Heart left ventricle (tissue), 16 donors: Measurements from ENCODE around the gene TNNC1. TPM values are rescaled to one million over a fixed set of nuclear protein-coding genes. Genes with fewer than 3 reads are reported as not detected.

Source experiments
- ATAC-seq, 4 donors: fragments of 200-7000 bp; cut with Tn5 transposase; one replicate each; pipeline ENCODE4 v1.9.1; 2020 to 2022; ENCODE audit warnings: moderate library complexity in 4 of 4, mild to moderate bottlenecking in 3 of 4, moderate number of reproducible peaks in 1 of 4
- DNase-seq, 5 donors: peaks; one replicate each; pipeline ENCODE4 v3.0.0-alpha.2; 2020
- H3K27ac ChIP-seq, 12 donors: fragments of 200-600 bp; sonication (generic) in 4 of 12; one replicate each; pipeline versions ENCODE4 v1.5.0 to v1.8.0; 2016 to 2022; ENCODE audit warnings: mild to moderate bottlenecking in 2 of 12
- H3K27me3 ChIP-seq, 9 donors: fragments of 200-600 bp; sonication (generic) in 2 of 9; one replicate each; pipeline versions ENCODE4 v1.5.1 to v1.8.0; 2016 to 2022; ENCODE audit warnings: mild to moderate bottlenecking in 3 of 9
- H3K36me3 ChIP-seq, 9 donors: fragments of 200-600 bp; sonication (generic) in 2 of 9; one replicate each; pipeline versions ENCODE4 v1.5.0 to v1.8.0; 2018 to 2022; ENCODE audit warnings: mild to moderate bottlenecking in 2 of 9
- H3K4me1 ChIP-seq, 12 donors: fragments of 200-600 bp; sonication (generic) in 4 of 12; one replicate each; pipeline versions ENCODE4 v1.5.0 to v1.8.0; 2016 to 2022; ENCODE audit warnings: mild to moderate bottlenecking in 3 of 12
- H3K4me3 ChIP-seq, 12 donors: fragments of 200-600 bp; sonication (generic) in 4 of 12; one replicate each; pipeline versions ENCODE4 v1.5.0 to v1.8.0; 2017 to 2022; ENCODE audit warnings: mild to moderate bottlenecking in 9 of 12, moderate library complexity in 4 of 12
- H3K9me3 ChIP-seq, 12 donors: fragments of 200-600 bp; sonication (generic) in 4 of 12; one replicate each; pipeline versions ENCODE4 v1.5.0 to v1.8.0; 2016 to 2022; ENCODE audit warnings: mild to moderate bottlenecking in 1 of 12
- POLR2A ChIP-seq, 2 donors: fragments of 450-650 bp; IDR thresholded peaks; one replicate each; pipeline ENCODE4 v1.6.1; 2017; ENCODE audit warnings: antibody characterized with exemption in 2 of 2, mild to moderate bottlenecking in 2 of 2, moderate library complexity in 2 of 2
- WGBS, 4 donors: extraction: QIAGEN DNeasy Blood & Tissue Kit in 2 of 4; methylation state at CpG; one replicate each; pipeline versions ENCODE4 v1.1.5 to v1.1.7; 2013 to 2018; 5-methylcytosine and 5-hydroxymethylcytosine counted together
- intact Hi-C, 10 donors: fragments of 100-400 bp; cut with DNase I; formaldehyde crosslinking; loops; one replicate each; pipeline versions ENCODE4 v1.11.1 to v1.14.2; 2022
- polyA plus RNA-seq, 2 donors: library from polyadenylated mRNA; stranded (reverse); fragments of 200-250 nt; gene quantifications; one replicate each; pipeline ENCODE4 v1.2.3, GENCODE V29; 2013
- total RNA-seq, 9 donors: library from RNA; depleted of rRNA in 2 of 9; stranded (reverse); fragments of >200 nt in 2 of 9; fragmentation: NEBNext Ultra II Directional in 3 of 9; extraction: Animal tissue kit (Norgen Biotek cat#: 25700) in 3 of 9; gene quantifications; one replicate each; pipeline versions ENCODE4 v1.1.0 to v1.2.4, GENCODE V29; 2016 to 2023
- TF ChIP-seq, protein P1 (sequence below), 12 donors: fragments of 200-600 bp; sonication (generic) in 4 of 12; IDR thresholded peaks; one replicate each; pipeline versions ENCODE4 v1.5.0 to v1.8.0; 2018 to 2022; ENCODE audit warnings: antibody characterized with exemption in 12 of 12, mild to moderate bottlenecking in 5 of 12
- donor health status: ischemic (EF 13 %, LVEDD 7.1; RV severe dilation, severe dysfunction).
- donor health status: healthy with polysubstance abuse.
- donor health status: DM: no; HTN: yes; CAD: no.
- donor health status: DM: no; HTN: no; CAD: no.
- donor health status: ischemic (EF 25% LVEDD 6.9; RV normal size, moderate dysfunction).
- donor health status: ischemic (EF 25% LVEDD 5.7; RV mildly dilated, moderate dysfunction).
- donor health status: healthy.
- donor health status: DM: yes; HTN: yes; CAD: no.
- donor health status: ischemic (EF 35%, LVEDD 5.7; RV mildly dilated, moderate dysfunction).
- donor health status: nonischemic (EF 11% LVEDD 7.7; RV severe dilation, severe dysfunction).
- donor health status: DM: yes; HTN: yes; CAD: no.
- donor health status: PGD.
- donor health status: ischemic (EF 29% LVEDD 5.4; RV normal size, mild dysfunction).
- donor health status: nonischemic (EF 23%, LVEDD 6.1; RV moderate dilation, normal function).

Gene TNNC1
- total and polyA plus RNA-seq, 11 donors, result 4,301 to 20,003 (median 8,364) TPM

DNA sequence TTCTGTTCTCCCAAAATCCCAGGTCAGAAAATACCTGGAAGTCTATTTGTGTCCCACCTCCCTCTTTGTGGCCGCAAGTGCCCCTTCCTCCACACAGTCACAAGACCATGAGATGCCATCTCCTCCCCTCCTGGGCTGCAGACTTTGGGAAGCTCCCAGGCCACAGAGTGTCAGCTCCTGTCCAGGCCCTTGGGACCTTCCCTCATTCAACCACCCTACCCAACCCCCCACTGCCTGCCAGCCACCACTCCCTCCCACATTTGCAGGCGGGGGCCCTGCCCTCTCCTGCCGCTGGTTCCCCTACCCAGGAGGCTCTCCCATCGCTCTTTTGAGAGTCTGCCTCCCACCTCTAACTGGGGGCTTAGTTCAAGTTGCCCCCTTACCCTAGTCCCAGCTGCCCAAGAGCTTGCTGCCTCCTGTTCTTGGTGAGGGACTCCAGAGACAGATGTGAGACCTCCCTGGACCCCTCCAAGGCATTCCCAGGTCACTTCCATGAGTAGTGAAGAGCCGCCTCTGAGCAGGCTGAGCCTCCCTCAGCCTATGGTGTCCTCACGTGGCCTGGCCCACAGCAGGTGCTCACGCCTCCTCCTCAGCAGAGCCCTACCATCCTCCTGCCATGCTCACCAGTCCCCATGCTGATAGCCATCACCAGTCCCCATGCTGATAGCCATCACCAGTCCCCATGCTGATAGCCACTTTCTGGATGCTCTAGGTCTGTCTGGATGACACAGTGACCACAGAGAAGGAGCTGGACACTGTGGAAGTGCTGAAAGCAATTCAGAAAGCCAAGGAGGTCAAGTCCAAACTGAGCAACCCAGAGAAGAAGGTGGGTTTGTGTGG, 25.4 kb upstream of the TNNC1 start:
- no peak for ATAC-seq
- H3K9me3 ChIP-seq, result no peaks in the 10 kb centered on the region
- 92 to 100% (median 96%) methylated on average over 6 to 7 of the region's 7 CpGs for WGBS, 4 donors
- no peaks in the 10 kb centered on the region for H3K27me3 ChIP-seq
- DNase-seq, result peak in 1 of 5 donors; percentile 10
- intact Hi-C loops, result loop anchor here in 4 of 10 donors (10.0 kb wide), 1 partner anchor 206 kb away; the partner anchor contains the start of genes GNL3 (in 4 of the 4) and PBRM1 (in 4 of the 4)
- TF ChIP-seq, protein P1, sequence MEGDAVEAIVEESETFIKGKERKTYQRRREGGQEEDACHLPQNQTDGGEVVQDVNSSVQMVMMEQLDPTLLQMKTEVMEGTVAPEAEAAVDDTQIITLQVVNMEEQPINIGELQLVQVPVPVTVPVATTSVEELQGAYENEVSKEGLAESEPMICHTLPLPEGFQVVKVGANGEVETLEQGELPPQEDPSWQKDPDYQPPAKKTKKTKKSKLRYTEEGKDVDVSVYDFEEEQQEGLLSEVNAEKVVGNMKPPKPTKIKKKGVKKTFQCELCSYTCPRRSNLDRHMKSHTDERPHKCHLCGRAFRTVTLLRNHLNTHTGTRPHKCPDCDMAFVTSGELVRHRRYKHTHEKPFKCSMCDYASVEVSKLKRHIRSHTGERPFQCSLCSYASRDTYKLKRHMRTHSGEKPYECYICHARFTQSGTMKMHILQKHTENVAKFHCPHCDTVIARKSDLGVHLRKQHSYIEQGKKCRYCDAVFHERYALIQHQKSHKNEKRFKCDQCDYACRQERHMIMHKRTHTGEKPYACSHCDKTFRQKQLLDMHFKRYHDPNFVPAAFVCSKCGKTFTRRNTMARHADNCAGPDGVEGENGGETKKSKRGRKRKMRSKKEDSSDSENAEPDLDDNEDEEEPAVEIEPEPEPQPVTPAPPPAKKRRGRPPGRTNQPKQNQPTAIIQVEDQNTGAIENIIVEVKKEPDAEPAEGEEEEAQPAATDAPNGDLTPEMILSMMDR (IDR thresholded peaks at IDR 0.05), result no peak
- TF ChIP-seq POLR2A (IDR thresholded peaks at IDR 0.05), result no peak
- H3K4me3 ChIP-seq, result no peak overlapping the region
- peaks cover 0 to 45% (median 13%) of the 10 kb centered on the region in 12 donors for H3K4me1 ChIP-seq
- H3K27ac ChIP-seq, result no peak overlapping the region
- H3K36me3 ChIP-seq, result peaks cover 2 to 92% (median 87%) of the 10 kb centered on the region in 9 donors

- no peak overlapping the region for H3K27ac ChIP-seq
- H3K27me3 ChIP-seq, result no peaks in the 10 kb centered on the region
- DNase-seq (no peak), ATAC-seq (no peak)
- no peak overlapping the region for H3K4me3 ChIP-seq
- 83 to 95% (median 92%) methylated on average over 4 to 6 of the region's 6 CpGs for WGBS, 4 donors
- no peaks in the 10 kb centered on the region for H3K9me3 ChIP-seq
- intact Hi-C loops, result loop anchor here in 4 of 10 donors (10.0 kb wide), 1 partner anchor 207 kb away; the partner anchor contains the start of genes GNL3 (in 4 of the 4) and PBRM1 (in 4 of the 4)
- peaks cover 2 to 99% (median 95%) of the 10 kb centered on the region in 9 donors for H3K36me3 ChIP-seq
- no peak for TF ChIP-seq POLR2A (IDR thresholded peaks at IDR 0.05)
- TF ChIP-seq, protein P1 (IDR thresholded peaks at IDR 0.05), result no peak
- H3K4me1 ChIP-seq, result peaks cover 0 to 48% (median 0%) of the 10 kb centered on the region in 12 donors
These were observed 23.9 kb upstream of the TNNC1 start for GRCh38 chr3:52477796-52478095.

GRCh38 chr3:52477076-52477795, 23.4 kb upstream of the TNNC1 start:
- no peak for TF ChIP-seq POLR2A (IDR thresholded peaks at IDR 0.05)
- TF ChIP-seq, protein P1 (IDR thresholded peaks at IDR 0.05), result no peak
- Histone ChIP-seq H3K36me3 (peaks cover 2 to 99% (median 95%) of the 10 kb centered on the region in 9 donors), H3K9me3 (no peaks in the 10 kb centered on the region), H3K4me1 (peaks cover 0 to 53% (median 5%) of the 10 kb centered on the region in 12 donors), H3K4me3 (no peak overlapping the region), H3K27ac (peak overlapping the region in 1 of 12 donors; percentile 79), H3K27me3 (no peaks in the 10 kb centered on the region)
- intact Hi-C loops, result loop anchor here in 4 of 10 donors (10.0 kb wide), 1 partner anchor 208 kb away; the partner anchor contains the start of genes GNL3 (in 4 of the 4) and PBRM1 (in 4 of the 4)
- no peak for ATAC-seq
- DNase-seq, result peak in 2 of 5 donors; percentile 18 to 32
- 92 to 96% (median 94%) methylated on average over 16 of the region's 16 CpGs for WGBS, 4 donors
